HG03135 (cell line): ENCODE measurements around the gene SPECC1.
"Not testable (repeated sequence)": the region's sequence is repeated elsewhere in the genome, so short reads cannot be mapped to it uniquely, and the experiment has no call there.

ENCODE experiments used
- ATAC-seq: cut with Tn5 transposase; IDR thresholded peaks from one replicate; pipeline ENCODE4 v1.9.1; 2021; ENCODE audit warnings: mild to moderate bottlenecking, moderate library complexity; ENCODE audit not compliant: unreplicated experiment

The SPECC1 gene

DNA sequence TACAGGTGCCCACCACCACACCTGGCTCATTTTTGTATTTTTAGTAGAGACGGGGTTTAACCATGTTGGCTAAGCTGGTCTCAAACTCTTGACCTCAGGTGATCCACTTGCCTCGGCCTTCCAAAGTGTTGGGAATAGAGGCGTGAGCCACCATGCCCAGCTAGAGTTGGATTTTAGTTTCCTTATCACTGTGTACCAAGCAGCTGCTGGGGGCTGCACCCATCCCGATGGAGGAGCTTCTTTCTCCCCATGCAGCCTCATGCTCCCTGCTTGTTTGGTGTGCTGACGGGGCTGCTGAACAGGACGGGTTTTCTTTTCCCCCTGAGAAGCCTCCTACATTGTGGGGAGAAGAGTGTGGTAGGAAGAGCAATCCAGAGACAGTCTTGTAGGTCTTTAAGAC lies 285.0 kb downstream of the SPECC1 start:
- ATAC-seq = no peak

DNA sequence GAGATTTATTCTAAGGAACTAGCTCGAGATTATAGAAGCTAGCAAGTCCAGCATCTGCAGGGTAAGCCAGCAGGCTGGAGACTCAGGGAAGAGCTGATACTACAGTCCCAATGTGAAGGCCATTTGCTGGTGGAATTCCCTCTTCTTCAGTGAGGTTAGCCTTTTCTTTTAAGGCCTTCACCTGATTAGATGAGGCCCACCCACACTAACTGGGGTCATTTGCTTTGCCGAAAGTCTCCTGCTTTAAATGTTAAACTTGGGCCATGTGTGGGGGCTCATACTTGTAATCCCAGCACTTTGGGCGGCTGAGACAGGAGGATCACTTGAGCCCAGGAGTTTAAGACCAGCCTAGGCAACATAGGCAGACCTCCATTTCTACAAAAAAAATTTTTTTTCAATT lies 289.9 kb downstream of the SPECC1 start:
- ATAC-seq = no peak

DNA sequence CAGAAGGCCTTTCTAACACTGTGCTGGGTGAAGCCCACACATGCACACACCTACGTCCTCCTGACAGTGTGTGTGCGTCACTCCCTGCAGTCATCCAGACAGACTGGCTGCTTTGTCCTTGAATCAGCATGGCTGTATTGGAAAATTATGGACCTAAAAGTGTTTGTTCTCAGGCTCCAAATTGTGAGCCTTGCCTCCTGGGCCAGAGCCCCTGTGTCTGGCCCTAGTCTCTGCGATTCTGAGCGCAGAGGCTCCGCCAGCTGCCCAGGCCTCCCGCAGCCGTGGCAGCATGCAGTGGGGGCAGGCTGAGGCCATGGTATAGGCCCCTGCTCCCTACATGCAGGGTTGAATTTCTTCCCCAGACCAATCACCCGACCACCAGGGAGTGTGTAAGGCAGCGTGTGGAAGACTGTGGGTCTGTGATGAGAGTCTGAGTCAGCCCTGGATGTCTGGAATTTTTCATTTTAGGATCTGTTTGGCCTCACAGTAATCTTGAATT lies 291.3 kb downstream of the SPECC1 start:
- ATAC-seq = no peak

DNA sequence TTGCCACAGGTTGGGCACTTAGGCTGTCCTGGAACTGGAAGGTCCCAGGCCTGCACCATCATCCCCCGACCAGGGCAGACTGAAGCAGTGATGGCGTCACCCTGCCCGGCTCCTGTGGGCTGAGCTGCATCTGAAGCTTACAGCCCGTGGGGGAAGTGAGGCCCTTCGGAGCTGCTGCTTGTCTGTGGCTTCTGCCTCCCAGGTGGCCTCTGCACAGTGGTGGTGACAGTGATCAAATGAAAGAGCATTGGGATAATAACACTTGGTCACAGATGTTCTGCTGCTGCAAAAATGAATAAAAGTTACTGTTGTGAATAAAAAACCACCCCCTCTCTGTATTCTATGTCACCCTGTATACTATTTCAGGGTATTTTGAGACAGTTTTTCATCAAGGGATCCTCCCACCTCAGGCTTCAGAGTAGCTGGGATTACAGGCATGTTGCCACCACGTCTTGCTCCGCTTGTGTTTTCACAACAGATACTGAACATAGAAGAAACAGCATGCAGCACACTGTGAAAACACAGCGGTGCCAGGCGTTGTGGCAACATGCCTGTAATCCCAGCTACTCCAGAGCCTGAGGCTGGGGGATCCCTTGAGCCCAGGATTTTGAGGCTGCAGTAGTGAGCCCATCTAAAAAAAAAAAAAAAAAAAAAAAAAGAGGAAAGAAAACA lies 293.2 kb downstream of the SPECC1 start:
- ATAC-seq = no peak

DNA sequence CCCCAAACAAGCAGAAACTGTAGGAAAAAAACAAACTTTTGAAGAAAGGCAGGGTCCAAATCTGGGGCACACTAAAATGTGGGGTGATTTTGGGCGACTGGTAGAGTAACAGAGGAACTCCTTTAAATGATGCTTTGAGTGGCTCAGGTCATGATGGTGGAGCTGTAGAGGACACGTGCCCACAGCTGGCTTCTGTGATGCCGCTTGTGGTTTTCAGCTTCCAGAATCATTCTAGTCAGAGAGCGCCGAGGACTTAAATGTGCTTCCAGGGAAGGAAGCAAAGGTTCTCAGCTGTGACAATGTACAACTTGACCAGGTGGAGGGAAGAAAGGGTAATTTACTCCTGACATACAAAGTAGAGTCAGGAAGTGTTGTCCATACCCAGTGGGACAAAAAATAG lies 295.8 kb downstream of the SPECC1 start:
- ATAC-seq = no peak

DNA sequence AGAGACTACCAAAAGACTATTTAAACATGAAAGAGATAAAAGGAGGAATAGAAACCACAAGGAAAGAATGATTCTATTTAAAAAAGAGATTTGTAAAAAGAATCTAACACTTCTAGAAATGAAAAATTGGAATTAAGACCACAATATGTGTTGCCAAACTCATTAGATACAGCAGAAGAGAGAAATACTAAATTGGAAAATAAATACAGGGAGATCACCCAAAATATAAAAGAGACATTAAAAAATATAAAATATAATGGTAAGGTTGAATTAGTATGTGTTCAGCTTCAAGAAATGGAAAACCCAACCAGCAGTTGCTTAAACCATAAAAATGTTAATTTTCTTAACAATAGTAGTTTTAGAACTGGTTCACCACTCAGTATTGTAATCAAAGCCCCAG lies 297.8 kb downstream of the SPECC1 start:
- ATAC-seq = no peak

DNA sequence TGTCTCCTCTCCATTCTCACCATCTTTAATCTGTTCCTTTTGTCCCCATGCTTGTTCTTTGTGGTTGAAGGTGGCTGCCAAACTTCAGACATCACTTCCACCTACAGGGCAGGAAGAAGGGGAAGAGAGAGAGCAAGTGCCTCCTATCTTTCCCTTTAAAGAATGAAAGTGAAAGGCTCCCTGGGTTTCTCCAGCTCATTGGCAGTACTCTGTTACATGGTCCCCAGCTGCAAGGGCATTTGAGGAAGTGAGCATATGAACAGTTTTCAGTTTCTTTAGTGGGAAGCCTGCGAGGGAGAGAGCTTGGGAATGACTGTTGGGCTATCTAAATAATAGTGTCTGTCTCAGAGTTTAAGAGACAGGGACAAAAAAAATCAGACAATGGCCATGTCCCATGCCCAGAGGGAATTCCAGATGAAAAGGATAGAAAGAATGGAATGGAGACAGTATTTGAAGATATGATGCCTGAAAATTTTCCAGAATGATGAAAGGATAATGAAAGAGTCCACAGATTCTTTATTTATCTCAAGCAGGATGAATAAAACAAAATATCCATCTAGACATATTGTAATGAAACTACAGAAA lies 298.3 kb downstream of the SPECC1 start:
- ATAC-seq = no peak

DNA sequence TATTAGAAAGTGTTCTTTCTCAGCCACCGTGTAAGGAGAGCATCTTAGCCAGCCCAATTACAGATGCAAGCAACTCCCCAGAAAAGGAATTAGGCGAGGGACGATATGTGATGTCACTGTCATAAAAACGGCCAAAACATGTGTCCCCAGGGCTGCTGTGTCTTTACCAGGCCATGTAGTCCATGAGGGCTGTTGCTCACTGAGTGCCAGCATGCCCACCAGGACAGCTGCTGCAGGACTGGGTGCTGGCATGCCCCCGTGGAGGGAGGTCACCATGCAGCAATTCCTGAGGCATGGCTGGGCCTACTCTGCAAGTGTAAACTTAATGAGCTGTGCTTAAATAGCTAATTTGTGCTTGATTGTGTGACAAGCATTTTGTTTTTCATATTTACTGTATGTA lies 301.3 kb downstream of the SPECC1 start:
- ATAC-seq = no peak

DNA sequence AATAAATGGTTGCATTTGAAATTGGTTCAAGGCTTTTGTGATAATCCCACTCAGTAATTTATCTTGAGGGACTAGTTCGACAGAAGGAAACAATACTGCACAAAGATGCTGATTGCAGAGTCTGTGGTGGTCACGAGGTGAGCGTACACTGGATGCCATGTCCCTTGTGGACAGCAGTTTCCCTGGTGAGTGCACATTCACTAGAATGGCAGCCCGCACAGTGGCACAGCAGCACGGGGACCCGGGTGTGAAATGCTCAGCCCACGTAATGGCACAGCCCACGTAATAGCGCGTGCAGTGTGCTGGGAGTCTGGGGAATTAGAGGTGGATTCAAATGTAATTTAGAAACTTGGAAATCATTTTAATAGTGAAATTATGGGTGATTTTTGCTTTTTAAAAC lies 304.1 kb downstream of the SPECC1 start:
- ATAC-seq = no peak

DNA sequence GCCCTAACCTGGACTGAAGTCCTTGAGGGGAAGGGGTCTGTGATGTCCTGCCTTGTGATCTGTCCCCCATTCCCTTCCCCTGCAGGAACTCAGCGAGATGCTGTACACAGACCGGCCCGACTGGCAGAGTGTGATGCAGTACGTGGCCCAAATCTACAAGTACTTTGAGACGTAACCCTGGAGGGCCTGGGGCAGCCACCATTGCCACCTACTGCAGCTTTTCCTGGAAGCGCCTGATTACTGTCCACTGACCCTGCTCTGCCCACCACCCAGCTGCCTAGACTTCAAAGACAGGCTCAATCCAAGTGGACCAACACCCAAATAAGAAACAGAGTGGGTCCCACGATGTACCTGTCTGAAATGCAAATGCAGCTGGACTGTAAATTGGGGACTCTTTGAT lies 304.7 kb downstream of the SPECC1 start:
- ATAC-seq = no peak

DNA sequence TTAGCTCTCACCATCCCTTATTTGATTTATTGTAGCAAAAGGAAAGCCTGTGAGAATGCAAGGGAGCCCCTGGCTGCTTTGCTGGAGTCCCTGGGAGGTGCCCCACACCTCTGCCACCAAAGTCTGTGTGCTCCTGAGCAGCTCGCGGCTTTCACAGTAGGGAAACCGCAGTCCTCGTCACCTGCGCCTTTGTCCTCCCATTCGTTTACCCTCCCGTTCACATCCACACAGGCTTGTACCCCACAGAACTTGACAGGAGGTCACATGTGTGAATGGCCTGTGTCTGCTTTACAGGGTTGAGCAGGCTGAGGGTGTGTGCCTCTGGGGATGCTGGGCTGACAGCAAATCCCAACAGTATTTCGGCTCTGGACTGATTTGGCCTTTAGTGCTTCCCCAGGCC lies 305.7 kb downstream of the SPECC1 start:
- no peak for ATAC-seq

DNA sequence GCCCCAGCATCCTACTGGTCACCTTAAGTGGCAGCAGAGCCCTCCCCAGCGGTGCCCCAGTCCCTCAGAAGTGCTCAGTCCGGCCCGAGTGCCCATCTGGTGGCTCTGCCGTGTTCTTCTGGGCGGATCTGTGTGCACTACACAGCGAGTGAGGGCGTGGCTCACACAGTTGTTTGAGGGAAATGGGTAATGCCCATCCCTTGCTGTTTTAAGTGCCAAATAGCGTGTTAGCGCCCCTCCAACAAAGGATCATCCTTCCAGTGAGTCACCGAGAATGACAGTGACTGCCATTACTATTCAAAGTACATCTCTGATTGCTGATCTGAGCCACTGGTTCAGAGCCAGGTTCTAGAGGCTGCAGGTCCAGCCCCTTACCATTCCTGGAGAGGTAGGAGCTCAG lies 306.2 kb downstream of the SPECC1 start:
- ATAC-seq = no peak

DNA sequence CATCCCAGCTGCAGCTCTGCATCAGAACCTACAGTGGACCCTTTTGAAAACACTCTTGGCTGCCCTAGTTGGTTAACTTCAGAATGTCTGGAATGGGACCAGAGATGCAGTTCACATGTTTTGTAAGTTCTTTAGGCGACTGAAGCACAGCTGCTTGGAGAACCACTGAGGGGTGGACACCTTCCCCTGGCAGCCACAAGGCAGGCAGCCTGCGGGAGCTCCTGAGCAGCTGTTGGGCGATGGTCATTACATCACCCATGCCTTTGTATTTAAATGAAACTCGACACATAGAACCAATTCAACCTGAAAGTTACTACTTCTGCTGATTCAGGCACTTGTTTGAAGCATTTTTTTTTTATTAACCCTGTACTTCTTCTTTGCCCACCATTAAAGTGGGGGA lies 306.7 kb downstream of the SPECC1 start:
- ATAC-seq = no peak

DNA sequence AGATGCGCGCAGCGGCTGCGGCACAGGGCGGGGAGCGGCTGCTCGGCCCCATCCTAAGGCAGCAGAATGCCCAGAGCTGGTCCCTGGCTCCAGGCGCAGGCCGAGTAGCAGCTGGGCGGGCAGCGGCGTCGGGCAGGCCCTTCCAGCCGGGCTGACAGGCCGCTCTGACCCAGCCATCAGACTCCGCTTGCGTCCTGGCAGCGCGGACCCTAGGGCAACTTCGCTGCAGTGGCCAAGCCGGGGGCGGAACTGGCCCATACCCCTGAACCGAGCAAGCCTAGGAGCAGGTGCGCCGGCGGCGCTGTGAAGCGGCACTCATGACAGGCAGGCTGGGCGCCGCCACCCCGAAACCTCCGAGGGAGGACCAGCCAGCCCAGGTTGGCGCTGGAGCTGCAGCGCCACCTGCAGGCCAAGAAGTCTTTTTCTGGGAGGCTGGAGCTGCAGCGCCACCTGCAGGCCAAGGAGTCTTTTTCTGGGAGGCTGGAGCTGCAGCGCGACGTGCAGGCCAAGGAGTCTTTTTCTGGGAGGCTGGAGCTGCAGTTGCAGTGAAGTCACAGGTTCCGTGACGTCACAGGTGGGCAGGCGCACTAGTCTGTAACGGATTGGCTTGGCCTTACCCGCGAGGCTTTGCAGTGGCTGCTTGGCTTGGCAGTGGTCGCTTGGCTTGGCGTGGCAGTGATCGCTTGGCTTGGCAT lies 311.5 kb downstream of the SPECC1 start:
- not testable (repeated sequence) for ATAC-seq

DNA sequence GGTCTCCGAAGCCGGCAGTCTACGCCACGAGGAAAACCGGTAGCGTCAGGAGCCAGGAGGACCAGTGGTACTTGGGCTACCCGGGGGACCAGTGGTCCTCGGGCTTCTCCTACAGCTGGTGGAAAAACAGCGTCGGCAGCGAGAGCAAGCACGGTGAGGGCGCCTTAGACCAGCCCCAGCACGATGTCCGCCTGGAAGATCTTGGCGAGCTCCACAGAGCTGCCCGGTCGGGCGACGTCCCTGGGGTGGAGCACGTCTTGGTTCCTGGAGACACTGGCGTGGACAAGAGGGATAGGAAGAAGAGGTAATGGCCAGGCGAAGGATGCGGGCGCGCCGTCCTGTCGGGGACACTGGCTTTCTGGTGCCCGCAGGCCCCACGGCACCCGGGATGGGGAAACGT lies 312.2 kb downstream of the SPECC1 start:
- ATAC-seq = not testable (repeated sequence)

DNA sequence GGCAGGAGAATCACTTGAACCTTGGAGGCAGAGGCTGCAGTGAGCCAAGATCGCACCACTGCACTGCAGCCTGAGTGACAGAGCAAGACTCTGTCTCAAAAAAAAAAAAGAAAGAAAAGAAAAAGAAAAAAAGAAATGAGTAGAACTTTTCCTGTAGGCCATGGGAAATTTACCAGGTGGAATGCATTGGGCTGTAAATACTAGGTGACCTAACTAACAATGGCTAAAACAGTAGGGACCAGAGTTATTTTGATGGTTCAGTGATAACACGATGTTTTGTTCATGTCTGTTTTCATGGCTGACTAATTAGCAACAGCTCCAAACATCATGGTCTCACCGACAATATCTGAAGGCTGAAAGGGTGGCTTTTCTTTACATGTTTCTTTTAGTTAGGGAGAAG lies 318.6 kb downstream of the SPECC1 start:
- ATAC-seq = not testable (repeated sequence)

DNA sequence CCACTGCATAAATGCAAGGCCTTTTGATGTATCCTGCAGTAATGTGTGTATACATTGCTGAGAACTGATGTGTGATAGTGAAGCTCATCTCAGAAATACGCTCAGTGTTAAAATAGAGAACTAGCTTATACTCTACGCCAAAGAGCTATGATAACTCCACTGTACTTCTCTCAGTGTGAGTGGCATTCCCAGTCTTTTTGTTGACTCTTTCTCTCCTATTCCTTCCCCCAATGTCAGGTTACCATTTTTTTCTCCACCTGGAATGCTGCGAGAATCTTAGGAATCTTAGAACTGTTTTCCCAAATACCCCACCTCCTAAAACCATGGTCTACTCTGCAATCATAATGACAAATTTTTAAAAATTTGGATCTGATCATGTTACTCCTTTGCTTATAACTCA lies 342.2 kb downstream of the SPECC1 start:
- ATAC-seq = not testable (repeated sequence)

DNA sequence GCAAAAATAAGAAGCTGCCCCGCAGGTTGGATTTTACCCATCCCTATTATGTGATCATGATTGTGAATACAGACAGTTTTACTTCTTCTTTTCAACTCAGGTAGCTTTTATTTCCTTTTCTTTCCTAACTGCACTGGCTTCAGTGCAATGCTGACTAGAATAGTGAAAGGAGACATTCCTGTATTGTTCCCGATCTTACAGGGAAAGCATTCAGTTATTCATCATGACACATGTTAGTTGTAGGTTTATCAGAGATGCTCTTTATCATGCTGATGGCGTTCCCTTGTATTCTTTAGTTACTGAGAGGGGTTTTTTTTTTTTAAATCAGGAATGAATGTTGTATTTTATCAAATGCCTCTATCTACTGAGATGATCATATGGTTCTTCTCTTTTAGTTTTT lies 343.4 kb downstream of the SPECC1 start:
- ATAC-seq = not testable (repeated sequence)

DNA sequence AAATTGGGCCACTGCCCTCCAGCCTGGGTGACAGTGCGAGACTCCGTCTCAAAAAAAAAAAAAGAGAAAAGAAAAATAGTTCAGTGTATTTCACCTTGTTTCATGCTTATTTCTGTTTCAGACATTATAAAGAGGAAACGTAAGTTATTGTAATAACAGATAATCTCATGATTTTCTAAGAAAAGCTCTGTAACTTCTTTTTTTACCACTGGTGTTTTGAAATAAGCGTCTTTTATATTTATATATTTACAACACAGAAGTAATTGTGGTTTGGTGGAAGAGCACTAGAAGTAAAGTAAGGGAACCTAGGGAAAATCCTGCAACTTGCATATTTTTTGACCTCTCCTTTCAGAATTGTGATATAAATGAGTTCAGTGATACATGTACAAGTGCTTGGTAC lies 354.7 kb downstream of the SPECC1 start:
- not testable (repeated sequence) for ATAC-seq
